Occipital lobe (tissue), 2 donors: Measurements from ENCODE around the gene DKK3. TPM values are rescaled to one million over a fixed set of nuclear protein-coding genes. Genes with fewer than 3 reads are reported as not detected.

Experiments used
- DNase-seq: peaks from one replicate; lab custom pipeline; 2025; lab: John Stamatoyannopoulos, UW
- total RNA-seq: library from RNA; depleted of rRNA; stranded (reverse); fragments of >200 nt; gene quantifications from one replicate; pipeline ENCODE4 v1.2.3, GENCODE V29; 2014

The DKK3 gene
- total RNA-seq, 1 donor from 2014 or later = 185 TPM

GRCh38 chr11:11968511-11969280 lies 39.7 kb downstream of the DKK3 start:
- DNase-seq = no peak

- DNase-seq = no peak
These were observed 40.5 kb downstream of the DKK3 start for GRCh38 chr11:11967669-11968510.

DNA sequence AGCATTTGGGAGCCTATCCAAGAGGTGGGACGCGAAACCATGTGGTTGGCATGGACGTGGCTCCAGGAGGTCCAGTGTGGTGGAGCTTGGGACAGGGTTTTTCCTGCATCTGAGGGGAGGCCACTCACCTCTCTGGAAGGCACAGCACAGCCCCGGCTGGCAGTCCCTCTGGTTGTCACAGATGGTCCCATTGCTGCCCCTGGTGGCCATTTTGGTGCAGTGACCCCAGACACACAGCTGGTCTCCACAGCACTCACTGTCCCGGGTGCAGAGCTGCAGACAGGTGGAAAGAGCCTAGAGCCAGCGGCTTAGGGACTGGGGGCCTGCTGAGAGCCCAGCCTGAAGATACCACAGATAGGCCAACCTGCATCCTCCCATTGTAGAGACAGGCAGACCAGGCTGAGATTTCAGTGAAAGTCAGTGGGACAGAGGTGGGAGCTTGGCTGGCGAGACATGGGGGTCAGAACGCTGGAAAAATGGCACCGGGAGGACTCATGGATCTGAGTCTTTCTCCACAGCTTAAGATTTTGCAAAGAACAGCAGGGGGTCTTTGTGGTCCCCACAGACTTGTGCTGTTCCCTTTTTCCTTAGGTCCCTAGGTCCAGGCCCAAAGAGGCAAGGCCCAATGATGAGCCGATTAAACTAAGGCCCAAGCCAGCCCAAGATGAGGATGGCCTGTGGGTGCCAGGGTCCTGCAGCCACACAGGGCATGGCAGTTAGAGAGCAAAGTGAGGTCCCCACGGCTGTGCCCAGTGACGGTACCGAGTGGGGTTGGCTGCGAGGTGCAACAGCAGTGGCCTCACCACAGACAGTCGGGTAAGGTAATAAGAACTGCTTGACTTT lies 41.4 kb downstream of the DKK3 start:
- DNase-seq = peak; percentile 50

DNA sequence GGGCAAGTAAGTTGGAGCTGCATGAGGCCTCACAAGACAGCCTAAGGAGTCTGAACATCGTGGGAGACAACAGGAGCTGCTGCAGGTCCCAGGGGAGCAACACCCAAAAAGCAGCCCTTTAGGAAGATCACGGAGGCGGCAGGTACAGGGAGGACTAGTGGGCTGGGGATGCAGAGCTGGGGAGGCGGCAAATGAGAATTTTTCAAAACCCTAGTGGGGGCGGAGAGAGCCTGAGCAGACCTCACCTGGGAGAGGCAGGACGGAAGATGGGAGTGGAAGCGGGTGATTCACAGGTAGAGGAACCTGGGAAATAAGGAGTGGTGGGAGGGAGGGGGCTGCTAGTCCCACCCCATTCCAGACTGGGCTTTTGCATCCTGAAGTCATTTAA lies 42.1 kb downstream of the DKK3 start:
- DNase-seq = no peak

- no peak for DNase-seq
These were observed 42.6 kb downstream of the DKK3 start for GRCh38 chr11:11965656-11966353.

DNA sequence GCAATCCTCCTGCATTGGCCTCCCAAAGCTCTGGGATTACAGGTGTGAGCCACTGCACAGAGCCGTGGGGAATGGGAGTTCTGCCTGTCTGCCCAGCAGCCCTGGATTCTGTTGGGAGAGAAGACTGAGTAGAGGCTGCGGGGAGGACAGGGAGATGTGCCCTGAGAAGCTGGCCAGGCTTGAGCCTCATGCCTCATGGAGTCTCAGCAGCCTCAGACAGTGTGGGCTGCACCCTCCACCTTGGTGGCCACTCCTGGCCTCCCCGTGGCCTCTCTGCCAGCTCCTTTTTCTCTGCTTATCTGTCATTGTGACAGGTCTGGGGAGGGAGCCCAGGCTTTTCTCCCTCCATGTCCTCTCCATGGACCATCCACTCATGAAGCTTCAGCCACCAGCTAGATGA lies 43.2 kb downstream of the DKK3 start:
- DNase-seq = no peak

DNA sequence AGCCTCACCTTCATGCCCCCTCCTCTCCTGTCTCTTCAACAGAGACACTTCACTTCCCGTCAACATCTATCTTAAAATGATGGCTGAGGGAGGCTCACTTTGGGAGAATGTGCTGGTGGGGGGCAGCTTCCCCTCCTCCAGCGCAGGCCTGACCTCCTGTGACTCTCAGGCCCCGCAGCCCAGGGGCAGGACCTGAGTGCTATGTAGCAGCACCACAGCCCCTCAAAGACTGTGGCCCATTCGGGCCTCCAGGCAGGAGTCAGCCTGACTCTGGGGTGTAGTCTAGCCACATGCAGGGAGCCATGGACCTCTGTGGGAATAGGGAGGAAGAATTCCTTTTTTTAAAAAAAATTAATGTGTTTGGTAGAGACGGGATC lies 43.7 kb downstream of the DKK3 start:
- no peak for DNase-seq

GRCh38 chr11:11963842-11964773 lies 44.3 kb downstream of the DKK3 start:
- no peak for DNase-seq

GRCh38 chr11:11963067-11963466 lies 45.4 kb downstream of the DKK3 start:
- DNase-seq = no peak

- no peak for DNase-seq
These were observed 46.9 kb downstream of the DKK3 start for GRCh38 chr11:11961399-11962028.

DNA sequence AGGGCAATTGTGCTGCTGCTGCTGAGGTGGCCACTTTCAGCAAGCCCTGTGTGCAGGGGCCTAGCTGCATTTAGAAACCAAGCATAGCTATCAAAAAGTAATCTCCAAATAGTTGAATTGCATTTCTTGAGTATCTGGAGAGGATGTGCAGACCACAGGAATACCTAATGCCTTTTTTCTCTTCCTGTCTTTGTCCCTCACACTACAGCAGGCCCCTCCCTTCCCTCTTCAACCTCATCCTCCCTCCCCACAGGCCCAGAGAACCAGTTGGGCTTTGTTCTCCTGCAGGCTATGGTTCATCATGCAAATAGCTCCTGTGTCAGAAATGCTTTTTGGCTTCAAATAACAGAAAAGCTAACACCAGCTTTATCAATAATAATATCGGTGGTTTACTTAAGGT lies 47.7 kb downstream of the DKK3 start:
- DNase-seq = no peak

- no peak for DNase-seq
These were observed 48.8 kb downstream of the DKK3 start for GRCh38 chr11:11959601-11960000.

GRCh38 chr11:11958403-11959231 lies 49.8 kb downstream of the DKK3 start:
- DNase-seq = no peak

DNA sequence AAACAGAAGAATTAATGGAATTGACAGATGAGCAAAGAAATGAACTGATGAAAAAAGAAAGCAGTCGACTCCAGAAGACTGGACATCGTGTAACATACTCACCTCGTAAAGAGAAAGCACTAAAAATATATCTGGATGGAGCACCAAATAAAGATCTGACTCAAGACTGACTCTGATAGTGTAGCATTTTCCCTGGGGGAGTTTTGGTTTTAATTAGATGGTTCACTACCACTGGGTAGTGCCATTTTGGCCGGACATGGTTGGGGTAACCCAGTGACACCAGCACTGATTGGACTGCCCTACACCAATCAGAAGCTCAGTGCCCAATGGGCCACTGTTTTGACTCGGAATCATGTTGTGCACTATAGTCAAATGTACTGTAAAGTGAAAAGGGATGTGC lies 52.4 kb downstream of the DKK3 start:
- DNase-seq = no peak

- no peak for DNase-seq
These were observed 56.4 kb downstream of the DKK3 start for GRCh38 chr11:11952036-11952435.

DNA sequence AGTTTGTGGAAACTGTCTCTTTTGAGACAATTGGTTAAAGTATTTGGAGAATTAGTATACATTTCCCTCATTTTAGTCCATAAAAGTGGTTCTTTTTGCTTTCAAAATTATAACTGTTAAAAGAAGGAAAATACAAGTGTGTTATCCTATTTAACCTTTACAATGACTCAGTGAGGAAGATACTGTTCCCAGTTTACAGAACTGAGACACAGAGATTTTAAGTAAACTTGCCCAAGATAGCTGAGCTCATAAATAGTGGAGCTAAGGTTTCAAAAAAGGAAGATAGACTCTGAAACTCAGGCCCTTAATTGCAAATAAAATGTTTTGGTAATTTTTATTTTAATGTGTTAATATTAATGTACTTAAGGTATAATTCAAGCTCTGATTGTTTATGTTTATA lies 58.9 kb downstream of the DKK3 start:
- DNase-seq = no peak

DNA sequence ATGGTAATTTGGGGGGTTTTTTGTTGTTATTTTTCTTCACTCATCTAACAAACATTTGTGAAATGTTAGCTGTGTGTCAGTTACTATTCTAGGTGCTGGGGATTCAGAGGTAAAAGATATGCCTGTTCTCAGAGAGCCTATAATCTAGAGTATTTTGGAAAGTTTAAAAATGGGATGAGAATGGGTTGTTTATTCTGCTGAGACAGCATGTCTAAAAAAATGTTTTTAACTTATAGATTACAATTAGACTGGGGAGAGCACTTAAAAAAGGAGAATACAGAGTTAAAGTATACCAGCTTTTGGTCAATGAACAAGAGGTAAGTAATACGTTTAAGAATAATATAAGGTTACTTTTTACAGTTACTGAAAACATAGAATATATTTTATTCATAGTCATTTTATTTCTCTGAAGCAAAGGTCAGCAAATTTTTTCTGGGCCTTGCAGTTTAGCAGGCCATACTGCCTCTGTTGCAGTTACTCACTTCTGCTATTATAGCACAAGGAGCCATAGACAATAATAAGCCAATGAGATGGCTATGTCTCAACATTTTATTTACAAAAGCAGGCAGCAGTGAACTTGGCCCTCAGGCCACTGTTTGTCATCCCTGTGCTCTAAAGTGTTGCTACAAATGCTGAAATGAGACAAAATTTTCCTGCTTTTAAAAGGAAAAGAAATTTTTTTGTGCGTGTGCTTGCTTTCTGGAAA lies 60.0 kb downstream of the DKK3 start:
- DNase-seq = no peak

- DNase-seq = no peak
These were observed 60.6 kb downstream of the DKK3 start for GRCh38 chr11:11947825-11948224.
